Body of pancreas (tissue), 4 donors: ENCODE measurements around the gene THAP7.

Experiments
- POLR2A ChIP-seq, 3 donors: fragments of 450-650 bp; IDR thresholded peaks; one replicate each; pipeline ENCODE4 v1.6.1; 2016; ENCODE audit warnings: antibody characterized with exemption in 3 of 3, mild to moderate bottlenecking in 2 of 3
- TF ChIP-seq, protein P1 (sequence below), 7 experiments: fragments of 450-650 bp in 4 of 7; fragments of 200-600 bp in 3 of 7; sonication (generic) in 3 of 7; IDR thresholded peaks; one replicate each; pipeline ENCODE4 v1.5.1; 2016 to 2019; ENCODE audit warnings: antibody characterized with exemption in 7 of 7

DNA sequence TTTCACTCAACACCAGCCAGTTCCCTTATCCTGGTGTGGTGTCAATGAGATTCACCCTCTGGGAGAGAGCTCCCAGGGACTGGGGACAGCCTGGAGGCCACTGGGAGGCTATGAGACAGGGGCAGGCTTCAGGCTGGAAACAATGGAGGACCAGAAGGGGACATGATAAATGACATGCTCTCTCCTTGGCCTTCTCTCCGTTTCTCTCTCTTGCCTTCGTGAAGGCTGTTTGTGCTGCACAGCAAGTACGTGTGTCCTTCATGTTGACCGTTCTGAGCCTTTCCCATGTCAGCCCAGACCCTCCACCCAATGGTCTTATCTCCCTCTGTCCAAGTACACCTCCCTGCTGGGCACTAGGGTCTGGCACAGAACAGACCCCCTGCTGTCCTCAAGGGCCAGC lies 21.4 kb downstream of the THAP7 start:
- TF ChIP-seq, protein P1, sequence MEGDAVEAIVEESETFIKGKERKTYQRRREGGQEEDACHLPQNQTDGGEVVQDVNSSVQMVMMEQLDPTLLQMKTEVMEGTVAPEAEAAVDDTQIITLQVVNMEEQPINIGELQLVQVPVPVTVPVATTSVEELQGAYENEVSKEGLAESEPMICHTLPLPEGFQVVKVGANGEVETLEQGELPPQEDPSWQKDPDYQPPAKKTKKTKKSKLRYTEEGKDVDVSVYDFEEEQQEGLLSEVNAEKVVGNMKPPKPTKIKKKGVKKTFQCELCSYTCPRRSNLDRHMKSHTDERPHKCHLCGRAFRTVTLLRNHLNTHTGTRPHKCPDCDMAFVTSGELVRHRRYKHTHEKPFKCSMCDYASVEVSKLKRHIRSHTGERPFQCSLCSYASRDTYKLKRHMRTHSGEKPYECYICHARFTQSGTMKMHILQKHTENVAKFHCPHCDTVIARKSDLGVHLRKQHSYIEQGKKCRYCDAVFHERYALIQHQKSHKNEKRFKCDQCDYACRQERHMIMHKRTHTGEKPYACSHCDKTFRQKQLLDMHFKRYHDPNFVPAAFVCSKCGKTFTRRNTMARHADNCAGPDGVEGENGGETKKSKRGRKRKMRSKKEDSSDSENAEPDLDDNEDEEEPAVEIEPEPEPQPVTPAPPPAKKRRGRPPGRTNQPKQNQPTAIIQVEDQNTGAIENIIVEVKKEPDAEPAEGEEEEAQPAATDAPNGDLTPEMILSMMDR (IDR thresholded peaks at IDR 0.05): no peak
- TF ChIP-seq POLR2A (IDR thresholded peaks at IDR 0.05): no peak
